H1 (cell line): ENCODE data around the gene GHRH.

Experiments used
- CBX5 ChIP-seq: fragments of 300-800, 300-1000 bp; sonication (generic); IDR thresholded peaks from 2 replicates; pipeline ENCODE4 v1.7.1; 2016; ENCODE audit warnings: antibody characterized with exemption, low read length, low read depth
- CTCF ChIP-seq, 3 experiments: IDR thresholded peaks; 1 replicate in 2 of 3; 2 replicates in 1 of 3; pipeline versions ENCODE4 v1.5.1 to v1.6.1; 2011; ENCODE audit warnings: low read length in 3 of 3, mild to moderate bottlenecking in 3 of 3, inconsistent platforms in 2 of 3, low read depth in 1 of 3, moderate library complexity in 1 of 3; ENCODE audit not compliant: insufficient read depth in 1 of 3; ENCODE audit errors: control extremely low read depth in 1 of 3
- EZH2 ChIP-seq: fragments of 200-600 bp; sonication (generic); IDR thresholded peaks from 2 replicates; pipeline ENCODE4 v1.7.1; 2012; ENCODE audit warnings: low read depth, mild to moderate bottlenecking, moderate library complexity, low read length, inconsistent platforms; ENCODE audit not compliant: severe bottlenecking
- HDAC6 ChIP-seq: IDR thresholded peaks from one replicate; pipeline ENCODE4 v1.7.1; 2012; ENCODE audit warnings: low read depth, mild to moderate bottlenecking, inconsistent platforms, low read length, moderate library complexity
- POLR2AphosphoS5 ChIP-seq: IDR thresholded peaks from 2 replicates; pipeline ENCODE4 v1.6.1; 2011; ENCODE audit warnings: low read depth, low read length
- RAD21 ChIP-seq, 2 experiments: IDR thresholded peaks in 1 of 2; conservative IDR thresholded peaks in 1 of 2; 2 replicates each; pipeline ENCODE4 v1.6.1; 2011; ENCODE audit warnings: low read depth in 2 of 2, low read length in 2 of 2, improper control_type of control experiment in 1 of 2, inconsistent platforms in 1 of 2, mild to moderate bottlenecking in 1 of 2, moderate library complexity in 1 of 2
- SP1 ChIP-seq: IDR thresholded peaks from 2 replicates; pipeline ENCODE4 v1.6.1; 2011; ENCODE audit warnings: low read depth, low read length

GRCh38 chr20:37223053-37223452 is 38.6 kb downstream of the GHRH start:
- TF ChIP-seq CTCF (IDR thresholded peaks at IDR 0.05; ENCODE audit: control extremely low read depth in 1 of 3, insufficient read depth in 1 of 3, low read depth in 1 of 3, low read length in 3 of 3) (no peak), RAD21 (IDR thresholded peaks at IDR 0.05 in 1 of 2, conservative IDR thresholded peaks at IDR 0.05 in 1 of 2; ENCODE audit: low read depth in 2 of 2, low read length in 2 of 2) (no peak), HDAC6 (no peak), POLR2AphosphoS5 (no peak), EZH2 (no peak), CBX5 (no peak), SP1 (no peak)
